Activated CD8-positive, alpha-beta memory T cell treated with anti-CD3 and anti-CD28 coated beads for 1 hour (primary cell): Measurements from ENCODE around the gene ZFR2.
A peak's percentile ranks its signal among the peaks of the same experiment; 100 is the strongest.

Source experiments
- DNase-seq, 2 donors: peaks; one replicate each; pipeline ENCODE4 v3.0.0-alpha.2; 2020; ENCODE audit warnings: low read depth in 1 of 2; ENCODE audit errors: extremely low read depth in 1 of 2

Gene ZFR2

GRCh38 chr19:3839941-3840340 lies 28.9 kb downstream of the ZFR2 start:
- no peak for DNase-seq

- no peak for DNase-seq
Observed at GRCh38 chr19:3838661-3839060, 30.2 kb downstream of the ZFR2 start.

GRCh38 chr19:3837922-3838321 lies 30.9 kb downstream of the ZFR2 start:
- no peak for DNase-seq

- DNase-seq = no peak
Observed at GRCh38 chr19:3837332-3837731, 31.5 kb downstream of the ZFR2 start.

- DNase-seq = no peak
Observed at GRCh38 chr19:3836887-3837286, 32.0 kb downstream of the ZFR2 start.

- DNase-seq = no peak
Observed at GRCh38 chr19:3835055-3835435, 33.8 kb downstream of the ZFR2 start.

- no peak for DNase-seq
Observed at GRCh38 chr19:3834349-3835054, 34.3 kb downstream of the ZFR2 start.

GRCh38 chr19:3833578-3834348 lies 35.1 kb downstream of the ZFR2 start:
- no peak for DNase-seq

- no peak for DNase-seq
Observed at GRCh38 chr19:3832001-3832400, 36.8 kb downstream of the ZFR2 start.

GRCh38 chr19:3831601-3832000 lies 37.2 kb downstream of the ZFR2 start:
- DNase-seq = no peak

GRCh38 chr19:3830621-3831589 lies 37.9 kb downstream of the ZFR2 start:
- no peak for DNase-seq

GRCh38 chr19:3827306-3827705 lies 41.5 kb downstream of the ZFR2 start:
- DNase-seq = no peak

- no peak for DNase-seq
Observed at GRCh38 chr19:3826163-3826562, 42.7 kb downstream of the ZFR2 start.

- no peak for DNase-seq
Observed at GRCh38 chr19:3825286-3825956, 43.4 kb downstream of the ZFR2 start.

GRCh38 chr19:3823350-3823713 lies 45.5 kb downstream of the ZFR2 start:
- DNase-seq = no peak

- no peak for DNase-seq
Observed at GRCh38 chr19:3822683-3823349, 46.0 kb downstream of the ZFR2 start.

GRCh38 chr19:3821857-3822364 lies 46.9 kb downstream of the ZFR2 start:
- peak; percentile 71 to 86 for DNase-seq

- DNase-seq = no peak
Observed at GRCh38 chr19:3821156-3821555, 47.7 kb downstream of the ZFR2 start.

- no peak for DNase-seq
Observed at GRCh38 chr19:3819989-3820388, 48.8 kb downstream of the ZFR2 start.

- DNase-seq = no peak
Observed at GRCh38 chr19:3818918-3819317, 49.9 kb downstream of the ZFR2 start.
